Measurements from ENCODE around the gene KAZN.
"Not testable (repeated sequence)": the region's sequence is repeated elsewhere in the genome, so short reads cannot be mapped to it uniquely, and the experiment has no call there.

The KAZN gene

GRCh38 chr1:14962407-14962806 is 363.9 kb downstream of the KAZN start:
- in situ Hi-C loops (cut with MboI; ENCODE audit: low sequenced_read_pairs) = no loop called here

GRCh38 chr1:14963791-14964710 is 365.6 kb downstream of the KAZN start:
- in situ Hi-C loops (cut with MboI; ENCODE audit: low sequenced_read_pairs) = not testable (repeated sequence)

- in situ Hi-C loops (cut with MboI; ENCODE audit: low sequenced_read_pairs) = no loop called here
These were observed 366.2 kb downstream of the KAZN start for GRCh38 chr1:14964711-14965055.

GRCh38 chr1:14968251-14968851 is 369.9 kb downstream of the KAZN start:
- in situ Hi-C loops (cut with MboI; ENCODE audit: low sequenced_read_pairs) = no loop called here

- in situ Hi-C loops (cut with MboI; ENCODE audit: low sequenced_read_pairs) = no loop called here
These were observed 370.5 kb downstream of the KAZN start for GRCh38 chr1:14969006-14969405.

GRCh38 chr1:14970115-14970798 is 371.8 kb downstream of the KAZN start:
- in situ Hi-C loops (cut with MboI; ENCODE audit: low sequenced_read_pairs) = no loop called here

GRCh38 chr1:14970799-14971141 is 372.3 kb downstream of the KAZN start:
- in situ Hi-C loops (cut with MboI; ENCODE audit: low sequenced_read_pairs) = no loop called here

- in situ Hi-C loops (cut with MboI; ENCODE audit: low sequenced_read_pairs) = no loop called here
These were observed 372.7 kb downstream of the KAZN start for GRCh38 chr1:14971221-14971620.

GRCh38 chr1:14972107-14972506 is 373.6 kb downstream of the KAZN start:
- in situ Hi-C loops (cut with MboI; ENCODE audit: low sequenced_read_pairs) = no loop called here

- in situ Hi-C loops (cut with MboI; ENCODE audit: low sequenced_read_pairs) = no loop called here
These were observed 375.3 kb downstream of the KAZN start for GRCh38 chr1:14973773-14974172.

GRCh38 chr1:14974361-14974760 is 375.9 kb downstream of the KAZN start:
- in situ Hi-C loops (cut with MboI; ENCODE audit: low sequenced_read_pairs) = no loop called here

GRCh38 chr1:14975119-14975518 is 376.6 kb downstream of the KAZN start:
- in situ Hi-C loops (cut with MboI; ENCODE audit: low sequenced_read_pairs) = no loop called here

- in situ Hi-C loops (cut with MboI; ENCODE audit: low sequenced_read_pairs) = no loop called here
These were observed 377.8 kb downstream of the KAZN start for GRCh38 chr1:14976256-14976655.

GRCh38 chr1:14977338-14977931 is 378.9 kb downstream of the KAZN start:
- in situ Hi-C loops (cut with MboI; ENCODE audit: low sequenced_read_pairs) = no loop called here

GRCh38 chr1:14980621-14981218 is 382.2 kb downstream of the KAZN start:
- in situ Hi-C loops (cut with MboI; ENCODE audit: low sequenced_read_pairs) = no loop called here

- in situ Hi-C loops (cut with MboI; ENCODE audit: low sequenced_read_pairs) = no loop called here
These were observed 383.5 kb downstream of the KAZN start for GRCh38 chr1:14982029-14982428.

GRCh38 chr1:14983277-14983676 is 384.8 kb downstream of the KAZN start:
- in situ Hi-C loops (cut with MboI; ENCODE audit: low sequenced_read_pairs) = no loop called here

- in situ Hi-C loops (cut with MboI; ENCODE audit: low sequenced_read_pairs) = no loop called here
These were observed 387.7 kb downstream of the KAZN start for GRCh38 chr1:14986168-14986567.

GRCh38 chr1:14987829-14988603 is 389.5 kb downstream of the KAZN start:
- in situ Hi-C loops (cut with MboI; ENCODE audit: low sequenced_read_pairs) = no loop called here

GRCh38 chr1:14988636-14989035 is 390.2 kb downstream of the KAZN start:
- in situ Hi-C loops (cut with MboI; ENCODE audit: low sequenced_read_pairs) = no loop called here
